GM12892 (cell line): ENCODE results near the gene PTCD2. TPM values are rescaled to one million over a fixed set of nuclear protein-coding genes. Genes with fewer than 3 reads are reported as not detected.

Experiments
- DNase-seq: peaks from one replicate; pipeline ENCODE4 v3.0.0; 2011; ENCODE audit not compliant: insufficient read length
- FAIRE-seq: peaks from 2 replicates; lab custom pipeline; 2011; peaks lifted over from hg19 to GRCh38; lab: Jason Lieb, UNC
- POLR2A ChIP-seq: IDR thresholded peaks from 2 replicates; pipeline ENCODE4 v1.6.1; 2011; ENCODE audit warnings: low read depth, low read length, control low read depth
- POLR2AphosphoS5 ChIP-seq: IDR thresholded peaks from 2 replicates; pipeline ENCODE4 v1.6.1; 2011; ENCODE audit warnings: low read depth, low read length, control low read depth
- TAF1 ChIP-seq: IDR thresholded peaks from 2 replicates; pipeline ENCODE4 v1.6.1; 2011; ENCODE audit warnings: low read depth, mild to moderate bottlenecking, control low read depth, low read length, borderline replicate concordance
- polyA plus RNA-seq: library from polyadenylated mRNA; unstranded; fragments of >200 nt; gene quantifications from one replicate; pipeline ENCODE4 v1.2.1, GENCODE V29; 2012; ENCODE audit warnings: missing spikeins, inconsistent platforms; ENCODE audit not compliant: missing spikeins

PTCD2 gene, protein sequence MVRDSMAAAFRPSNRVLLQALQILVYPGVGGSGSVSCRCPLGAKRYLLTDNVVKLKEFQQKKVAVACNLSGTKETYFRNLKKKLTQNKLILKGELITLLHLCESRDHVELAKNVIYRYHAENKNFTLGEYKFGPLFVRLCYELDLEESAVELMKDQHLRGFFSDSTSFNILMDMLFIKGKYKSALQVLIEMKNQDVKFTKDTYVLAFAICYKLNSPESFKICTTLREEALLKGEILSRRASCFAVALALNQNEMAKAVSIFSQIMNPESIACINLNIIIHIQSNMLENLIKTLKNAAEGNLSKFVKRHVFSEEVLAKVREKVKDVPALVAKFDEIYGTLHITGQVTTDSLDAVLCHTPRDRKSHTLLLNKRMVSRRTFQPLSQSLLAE
- polyA plus RNA-seq, result 8.9 TPM

DNA sequence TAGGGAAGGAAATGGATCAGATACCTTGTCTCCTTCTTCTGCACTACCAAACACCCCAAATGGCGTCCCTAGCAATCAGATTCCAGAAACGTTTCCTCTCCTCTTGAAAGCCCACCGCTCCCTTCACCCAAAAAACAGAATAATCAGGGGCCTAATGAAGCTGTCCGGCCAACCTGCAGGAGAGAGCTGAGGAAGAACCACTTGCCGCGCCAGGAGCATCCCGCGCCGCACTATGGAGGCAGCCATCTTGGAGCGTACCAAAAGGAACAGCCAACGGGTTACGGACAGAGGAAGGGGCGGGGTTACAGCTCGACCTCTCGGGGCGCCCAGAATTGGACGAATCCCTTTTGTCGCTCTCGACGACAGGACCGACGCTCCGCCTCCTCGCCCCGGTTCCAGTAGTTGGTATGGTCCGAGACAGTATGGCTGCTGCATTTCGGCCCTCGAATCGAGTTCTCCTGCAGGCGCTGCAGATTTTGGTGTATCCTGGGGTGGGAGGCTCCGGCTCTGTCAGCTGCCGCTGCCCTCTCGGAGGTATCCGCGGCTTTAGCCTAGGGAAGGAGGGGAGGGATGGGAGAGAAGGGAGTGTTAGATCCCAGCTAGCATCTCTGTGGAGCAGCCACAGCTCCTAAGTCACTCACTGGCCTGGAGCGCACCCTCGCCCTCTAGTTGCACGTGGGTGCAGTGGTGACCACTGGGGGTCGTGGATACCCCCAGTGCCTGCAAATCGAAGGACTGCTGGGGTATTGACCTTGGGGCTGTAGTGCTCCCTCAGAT, at the start of gene PTCD2, which contains the start of gene MRPS27:
PTCD2 (plus strand) TSS at position 398 of the 777 bp plus-strand sequence; CDS start at position 408, 10 bp downstream.
MRPS27 (minus strand) TSS at position 265 of the 777 bp plus-strand sequence; CDS start at position 246, 19 bp downstream.
- DNase-seq, result peak; percentile 91
- TF ChIP-seq POLR2A (peak; percentile 94), POLR2AphosphoS5 (peak; percentile 96), TAF1 (peak; percentile 96)
- FAIRE-seq, result peak; percentile 97

DNA sequence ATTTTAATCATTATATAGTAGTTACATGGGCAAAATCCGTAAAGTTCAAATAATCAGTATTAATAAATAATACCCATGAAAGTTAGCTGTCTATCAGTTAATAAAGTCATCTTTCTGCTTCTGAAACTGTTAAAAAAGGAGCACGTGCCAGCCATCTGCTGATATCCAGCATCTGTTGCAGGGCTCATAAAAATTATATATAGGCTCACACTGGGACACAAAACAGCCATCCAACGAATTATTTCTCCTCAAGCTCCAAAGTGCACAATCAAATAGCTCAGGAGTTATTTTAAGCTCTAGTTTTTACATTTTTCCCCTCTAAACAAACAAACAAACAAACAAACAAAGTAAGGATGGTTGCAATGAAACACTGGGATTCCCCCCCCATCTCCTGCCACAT, 48.5 kb upstream of the PTCD2 start:
- DNase-seq (no peak), FAIRE-seq (no peak)
- TF ChIP-seq TAF1 (no peak), POLR2AphosphoS5 (no peak), POLR2A (no peak)

DNA sequence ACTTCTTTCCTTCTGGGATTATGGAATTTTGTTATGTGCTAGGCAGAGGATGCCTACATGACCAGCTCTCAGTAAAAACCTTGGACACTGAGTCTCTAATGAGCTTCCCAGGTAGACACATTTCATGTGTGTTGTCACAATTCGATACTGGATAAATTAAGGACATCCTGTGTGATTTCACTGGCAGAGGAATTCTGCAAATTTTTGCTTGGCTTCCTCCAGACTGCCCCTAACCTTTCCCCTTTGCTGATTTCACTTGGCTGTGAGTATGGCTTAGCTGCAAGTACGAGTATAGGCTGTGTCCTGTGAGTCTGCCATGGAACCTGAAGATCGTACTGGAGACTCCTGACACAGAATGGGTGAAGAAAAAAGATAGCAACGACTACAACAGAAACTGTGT, 47.8 kb upstream of the PTCD2 start:
- no peak for FAIRE-seq

GRCh38 chr5:72273547-72273946, 46.6 kb upstream of the PTCD2 start:
- DNase-seq (no peak), FAIRE-seq (no peak)
- no peak for TF ChIP-seq TAF1

More for the DNA sequence above, 47.8 kb upstream of the PTCD2 start:
- no peak for TF ChIP-seq TAF1
- DNase-seq, result no peak

- DNase-seq (no peak), FAIRE-seq (no peak)
- TF ChIP-seq POLR2AphosphoS5 (no peak), POLR2A (no peak), TAF1 (no peak)
Measured at GRCh38 chr5:72276219-72276752, 43.9 kb upstream of the PTCD2 start.

DNA sequence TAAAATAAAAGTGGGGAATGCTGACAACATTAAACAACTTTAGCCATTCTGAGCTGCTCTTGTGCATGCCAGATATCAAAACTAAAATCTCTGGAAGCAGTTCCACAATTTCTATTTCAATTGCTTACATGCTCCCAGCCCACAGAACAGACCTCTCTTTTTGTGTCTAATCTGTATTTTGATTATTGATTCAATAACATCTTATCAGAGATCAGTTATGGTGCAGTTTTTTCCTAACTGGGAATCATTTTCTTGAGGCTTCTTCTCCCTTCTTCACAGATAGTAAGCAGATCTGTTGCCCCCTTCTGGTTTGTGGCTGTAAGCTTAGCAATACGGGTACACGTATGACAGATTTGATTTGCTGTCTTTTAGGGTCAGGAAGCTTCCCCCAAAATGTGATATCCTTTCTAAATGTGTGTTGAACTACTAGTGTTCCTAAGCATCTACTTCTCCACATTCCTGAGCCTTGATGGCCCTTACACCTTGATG, 39.5 kb upstream of the PTCD2 start:
- FAIRE-seq (peak; percentile 38), DNase-seq (no peak)
- no peak for TF ChIP-seq POLR2AphosphoS5
- TF ChIP-seq POLR2A, result no peak
- TF ChIP-seq TAF1, result no peak

- FAIRE-seq, result no peak
- TF ChIP-seq POLR2AphosphoS5, result no peak
- TF ChIP-seq TAF1, result no peak
- TF ChIP-seq POLR2A, result no peak
- no peak for DNase-seq
Measured at GRCh38 chr5:72281430-72281763, 38.8 kb upstream of the PTCD2 start.

- no peak for DNase-seq
- TF ChIP-seq POLR2A (no peak), TAF1 (no peak)
- no peak for FAIRE-seq
Measured at GRCh38 chr5:72281764-72282499, 38.2 kb upstream of the PTCD2 start.

DNA sequence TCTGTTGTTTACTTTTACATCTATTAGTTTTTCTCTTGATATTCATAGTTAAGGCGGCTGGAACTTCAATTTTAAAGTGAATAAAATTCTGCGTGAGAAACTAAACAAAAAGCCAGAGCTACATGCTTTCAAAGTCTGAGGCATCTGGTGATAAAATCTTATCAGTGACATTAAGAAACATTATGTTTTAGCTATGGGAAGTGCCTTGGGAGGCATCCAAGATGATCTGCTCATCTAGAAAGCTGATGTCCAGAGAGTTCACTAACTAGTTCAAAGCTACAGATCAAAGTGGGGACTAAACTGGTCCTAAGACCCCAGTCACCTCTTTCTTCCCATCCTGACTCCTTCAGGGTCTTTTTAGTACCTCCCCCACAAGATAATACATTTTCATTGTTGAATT, 37.3 kb upstream of the PTCD2 start:
- no peak for DNase-seq
- TF ChIP-seq POLR2AphosphoS5 (no peak), TAF1 (no peak), POLR2A (no peak)
- no peak for FAIRE-seq

DNA sequence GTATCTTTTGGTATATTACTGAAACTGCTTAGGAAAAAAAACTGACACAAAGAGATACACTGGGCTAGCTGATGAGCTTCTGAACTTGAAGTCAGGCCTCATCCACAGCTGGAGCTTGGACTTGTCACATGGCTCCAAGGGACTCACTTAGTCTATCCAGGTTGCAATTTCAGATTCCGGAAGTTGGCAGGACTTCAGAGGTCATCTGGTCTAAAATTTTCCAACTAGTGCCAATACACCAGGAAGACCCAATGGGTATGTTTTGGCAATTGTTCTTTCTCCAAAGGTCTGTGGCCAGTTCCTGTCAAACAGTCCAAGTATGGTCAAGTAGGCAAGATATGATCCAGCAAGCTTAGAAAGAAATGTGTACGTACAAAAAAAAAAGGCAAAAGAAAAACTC, 36.8 kb upstream of the PTCD2 start:
- no peak for DNase-seq
- TF ChIP-seq POLR2A (no peak), TAF1 (no peak), POLR2AphosphoS5 (no peak)

DNA sequence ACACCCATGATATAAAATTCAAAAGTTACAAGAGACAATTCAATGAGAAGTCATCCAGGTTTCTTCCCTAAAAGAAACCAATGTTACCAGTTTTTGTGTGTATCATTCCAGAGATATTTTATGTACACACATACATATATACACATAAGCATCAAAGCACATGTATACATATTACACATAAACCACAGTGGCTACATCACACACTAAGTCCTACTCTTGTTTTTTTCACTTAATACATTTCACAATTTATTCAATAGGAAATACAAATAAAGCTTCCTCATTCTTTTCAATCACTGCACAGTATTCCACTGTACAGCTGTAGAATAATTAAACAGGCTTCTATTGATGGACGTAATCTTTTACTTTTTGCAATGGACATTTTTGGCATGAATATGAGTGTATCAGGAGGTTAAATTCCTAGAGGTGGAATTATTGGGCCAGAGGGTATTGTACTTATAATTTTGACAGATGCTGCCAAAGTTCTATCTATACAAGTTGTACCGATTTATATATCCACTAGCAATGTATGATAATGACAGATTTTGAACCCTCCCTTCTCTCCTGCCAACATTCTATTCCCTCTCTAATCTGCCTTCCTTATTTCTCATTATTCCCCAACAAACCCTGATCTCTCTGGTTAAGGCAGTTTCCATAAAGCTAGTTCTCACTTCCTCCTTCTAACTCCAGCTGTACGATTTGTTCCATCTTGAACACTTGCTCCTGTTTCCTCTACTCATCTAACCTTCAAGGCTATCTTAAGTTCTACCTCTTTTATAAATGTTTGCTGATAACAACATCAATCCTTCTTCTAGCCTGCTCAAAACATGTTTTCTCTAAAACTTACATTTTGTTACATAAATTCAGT, 35.4 kb upstream of the PTCD2 start:
- FAIRE-seq (peak; percentile 73), DNase-seq (no peak)

More for the DNA sequence above, 36.8 kb upstream of the PTCD2 start:
- no peak for FAIRE-seq

More for the DNA sequence above, 35.4 kb upstream of the PTCD2 start:
- no peak for TF ChIP-seq POLR2AphosphoS5
- TF ChIP-seq POLR2A, result no peak
- no peak for TF ChIP-seq TAF1
